Medulla oblongata (tissue), 1 donor: Measurements from ENCODE around the gene PI4KA.

Source experiments
- DNase-seq: peaks from one replicate; pipeline ENCODE4 v3.0.0-alpha.2; 2015; ENCODE audit errors: extremely low spot score

Gene PI4KA

GRCh38 chr22:20793748-20794649, 64.6 kb downstream of the PI4KA start:
- no peak for DNase-seq

DNA sequence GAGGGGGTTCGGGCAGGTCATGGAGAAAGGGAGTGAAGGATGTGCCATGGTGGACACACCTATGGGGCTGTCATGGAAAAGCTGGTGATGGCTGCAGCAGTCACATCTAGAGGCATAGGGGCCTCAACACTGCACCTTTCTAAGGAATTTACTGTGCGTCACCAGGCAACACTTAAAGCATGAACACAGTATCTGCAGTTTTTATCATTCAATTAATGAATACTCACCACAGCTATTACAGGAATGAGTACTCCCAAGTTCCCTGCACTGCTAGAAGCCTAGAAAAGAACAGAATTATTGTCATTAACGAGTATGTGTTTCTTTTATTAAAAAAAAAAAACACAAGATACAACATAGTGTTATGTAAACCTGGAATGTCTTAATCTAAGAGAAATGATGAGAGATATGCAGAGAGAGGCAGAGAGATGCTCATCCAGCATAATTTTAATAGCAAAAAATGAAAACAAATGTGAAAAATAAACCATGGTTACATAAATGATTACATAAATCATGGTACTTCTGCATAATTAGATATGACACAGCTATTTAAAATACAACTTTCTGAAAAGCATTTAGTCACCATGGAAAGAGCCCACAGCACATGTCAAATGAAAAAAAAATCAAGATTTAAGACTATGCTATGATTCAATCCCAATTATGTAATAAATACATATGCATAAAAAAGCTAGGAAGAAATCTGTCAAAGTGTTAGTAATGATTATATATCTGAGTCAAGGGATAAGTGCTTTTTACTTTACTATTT, 65.5 kb downstream of the PI4KA start:
- DNase-seq = no peak

DNA sequence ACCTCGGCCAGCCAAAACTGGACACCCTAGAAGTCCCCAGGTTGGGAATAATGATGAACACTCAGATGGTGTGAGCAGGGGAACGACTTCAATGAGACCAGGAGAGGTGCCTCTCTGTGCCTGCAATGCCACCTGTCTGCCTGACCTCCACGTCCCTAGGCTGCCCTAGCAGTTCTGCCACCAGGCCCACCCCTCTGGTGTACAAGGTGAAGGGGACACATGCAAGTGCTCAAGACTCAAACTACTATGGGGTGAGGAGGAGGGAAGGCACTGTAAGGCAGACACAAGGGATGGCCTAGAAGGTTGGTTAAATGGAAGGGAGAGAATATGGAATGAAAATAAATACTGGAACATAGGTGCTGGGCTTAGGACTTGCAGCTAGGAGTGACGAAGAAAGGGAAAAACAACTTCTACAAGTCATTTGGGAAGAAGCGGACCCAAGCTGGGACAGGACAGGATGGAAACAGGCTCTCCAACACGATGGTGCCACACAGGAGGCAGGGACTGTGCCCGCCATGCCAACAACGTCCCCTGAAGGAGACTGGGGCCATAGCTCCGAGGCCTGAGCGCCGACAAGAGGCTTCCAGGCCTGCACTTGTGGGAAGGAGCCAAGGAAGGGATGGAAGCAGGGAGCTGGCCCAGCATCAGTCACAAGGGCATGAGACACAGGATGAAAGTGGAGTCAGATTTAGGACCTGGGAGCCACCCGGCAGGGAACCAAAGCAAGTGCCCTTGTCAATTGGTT, 66.2 kb downstream of the PI4KA start:
- DNase-seq = no peak

GRCh38 chr22:20788627-20789344, 69.8 kb downstream of the PI4KA start:
- DNase-seq = no peak

GRCh38 chr22:20787746-20788626, 70.6 kb downstream of the PI4KA start:
- no peak for DNase-seq

DNA sequence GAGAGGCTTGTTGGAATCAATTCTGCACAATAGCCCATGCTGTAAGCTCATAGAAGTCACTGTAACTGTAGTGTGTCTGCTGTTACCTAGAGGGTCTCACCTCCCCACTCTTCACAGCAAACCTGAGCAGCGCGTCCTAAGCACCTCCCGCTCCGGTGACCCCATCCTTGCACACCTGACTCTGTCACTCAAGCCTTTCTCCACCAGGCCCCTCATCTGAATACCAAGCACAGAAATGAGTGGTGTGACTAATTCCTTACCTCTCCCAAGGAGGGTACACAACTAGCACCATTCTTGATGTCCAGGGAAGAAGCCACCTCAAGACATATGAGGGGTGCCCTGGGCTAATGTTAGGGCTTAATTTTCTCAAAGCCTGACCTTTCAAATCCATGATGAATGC, 71.4 kb downstream of the PI4KA start:
- no peak for DNase-seq

DNA sequence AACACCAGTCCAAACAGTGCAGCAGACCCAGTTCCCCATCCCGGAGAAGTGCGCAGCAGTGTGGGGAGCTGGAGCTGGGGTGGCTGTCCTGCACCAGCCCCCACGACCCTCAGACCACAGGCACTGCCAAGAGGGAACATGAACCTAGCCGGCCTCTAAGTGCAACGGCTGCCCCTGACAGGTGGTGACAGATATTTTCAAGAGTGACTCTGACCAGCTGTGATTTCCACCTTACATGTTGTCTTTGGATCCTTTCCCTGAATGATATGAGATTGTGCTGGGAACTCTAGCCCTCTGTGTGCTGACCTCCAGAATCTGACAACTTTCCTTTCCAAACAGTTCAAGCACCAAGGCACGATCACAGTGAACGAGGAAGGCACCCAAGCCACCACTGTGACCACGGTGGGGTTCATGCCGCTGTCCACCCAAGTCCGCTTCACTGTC, 72.1 kb downstream of the PI4KA start:
- no peak for DNase-seq

DNA sequence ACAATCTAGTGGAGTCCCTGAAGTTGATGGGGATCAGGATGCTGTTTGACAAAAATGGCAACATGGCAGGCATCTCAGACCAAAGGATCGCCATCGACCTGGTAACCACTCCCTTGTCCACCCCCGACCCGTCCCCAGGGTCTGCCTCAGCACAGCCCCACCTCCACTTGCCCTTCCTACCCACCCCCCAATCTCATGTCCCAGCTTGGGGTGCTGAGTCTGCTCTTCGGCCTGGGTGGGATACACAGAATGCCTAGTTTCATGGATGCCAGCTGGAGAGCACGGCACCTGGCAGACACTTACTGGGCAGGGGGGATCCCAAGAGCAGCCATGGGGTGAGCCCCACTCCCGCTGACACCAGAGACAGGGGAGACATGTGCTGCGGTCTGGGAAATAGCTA, 72.6 kb downstream of the PI4KA start:
- DNase-seq = no peak

DNA sequence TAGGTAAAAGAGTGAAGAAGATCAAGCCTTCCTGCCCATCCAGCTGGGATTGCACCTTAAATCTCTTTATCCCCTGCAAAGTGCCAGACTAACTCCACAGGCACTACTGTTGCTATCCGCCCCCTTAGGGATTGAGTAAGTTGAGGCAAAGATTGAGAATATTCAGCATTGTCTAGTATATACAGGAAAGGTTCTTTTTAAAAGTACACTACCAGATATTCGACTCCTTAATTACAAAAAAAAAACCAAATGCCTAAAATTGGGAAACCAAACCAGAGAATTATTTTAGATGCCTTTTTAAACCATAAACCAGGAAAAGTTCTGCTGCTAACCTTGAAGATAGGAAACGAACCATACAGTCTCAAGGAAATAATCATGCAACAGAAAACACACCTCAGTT, 73.2 kb downstream of the PI4KA start:
- DNase-seq = no peak

DNA sequence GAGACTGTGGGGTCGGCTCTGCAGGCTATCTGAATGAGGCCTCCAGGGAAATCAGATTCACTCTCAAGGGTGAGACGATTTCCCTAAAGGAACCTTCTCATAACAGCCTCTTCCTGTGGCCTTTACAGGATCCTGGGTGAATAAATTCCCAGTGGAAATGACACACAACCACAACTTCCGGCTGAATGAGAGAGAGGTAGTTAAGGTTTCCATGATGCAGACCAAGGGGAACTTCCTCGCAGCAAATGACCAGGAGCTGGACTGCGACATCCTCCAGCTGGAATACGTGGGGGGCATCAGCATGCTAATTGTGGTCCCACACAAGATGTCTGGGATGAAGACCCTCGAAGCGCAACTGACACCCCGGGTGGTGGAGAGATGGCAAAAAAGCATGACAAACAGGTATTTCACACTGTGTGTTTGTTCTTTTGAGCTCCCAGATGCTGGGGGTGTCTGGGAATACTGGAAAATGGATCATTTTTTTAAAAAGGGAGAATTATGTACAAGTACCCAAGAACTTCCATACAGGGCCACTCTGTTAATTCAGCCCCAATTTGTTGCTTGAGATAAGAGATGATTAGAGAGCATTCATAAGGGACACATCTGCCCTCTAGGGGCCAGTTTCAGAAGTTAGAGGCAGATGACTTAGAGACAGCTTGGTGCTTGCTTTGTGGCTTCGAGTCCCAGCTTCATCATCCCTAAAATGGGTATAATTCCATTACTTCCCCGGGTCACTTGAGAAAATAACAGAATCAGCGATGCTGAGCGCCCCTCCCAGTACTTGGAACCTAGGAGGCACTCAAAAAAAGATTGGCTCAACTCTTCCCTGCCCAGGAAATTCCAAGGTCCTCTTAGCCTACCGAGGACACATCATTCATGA, 74.5 kb downstream of the PI4KA start:
- peak; percentile 76 for DNase-seq

- DNase-seq = no peak
Measured at GRCh38 chr22:20783300-20783673, 75.3 kb downstream of the PI4KA start.

DNA sequence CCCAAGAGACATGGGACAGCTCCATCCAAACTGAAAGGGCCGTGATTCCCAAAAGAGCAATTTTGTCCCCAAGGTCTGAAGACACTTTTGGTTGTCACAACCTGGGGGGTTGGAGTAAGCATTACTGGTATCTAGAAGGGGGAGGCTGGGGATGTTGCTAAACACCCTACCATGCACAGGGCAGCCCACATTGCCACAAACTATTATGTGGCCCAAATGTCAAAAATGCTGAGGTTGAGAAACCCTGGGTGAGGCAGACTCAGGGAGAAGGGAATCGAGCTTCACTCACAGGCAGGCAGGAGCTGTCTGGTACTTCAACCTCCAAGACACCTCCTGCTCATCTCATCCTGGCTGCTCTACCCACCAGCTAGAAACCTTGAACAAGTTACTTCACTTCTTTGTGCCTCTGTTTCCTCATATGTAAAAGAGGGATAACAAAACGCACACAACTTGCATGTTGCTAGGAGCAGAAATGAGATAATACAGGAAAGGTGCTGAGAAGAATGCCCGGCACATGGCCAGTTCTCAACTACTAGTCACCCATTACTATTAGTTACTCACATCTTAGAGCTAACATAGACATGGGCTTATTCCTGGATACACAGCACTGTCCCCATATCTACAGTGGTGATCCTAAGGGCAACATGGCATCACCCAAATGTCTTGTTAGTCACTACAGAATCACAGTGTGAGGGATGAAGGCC, 75.9 kb downstream of the PI4KA start:
- DNase-seq = no peak

- DNase-seq = no peak
Measured at GRCh38 chr22:20782083-20782482, 76.5 kb downstream of the PI4KA start.

GRCh38 chr22:20781272-20781990, 77.2 kb downstream of the PI4KA start:
- DNase-seq = no peak

DNA sequence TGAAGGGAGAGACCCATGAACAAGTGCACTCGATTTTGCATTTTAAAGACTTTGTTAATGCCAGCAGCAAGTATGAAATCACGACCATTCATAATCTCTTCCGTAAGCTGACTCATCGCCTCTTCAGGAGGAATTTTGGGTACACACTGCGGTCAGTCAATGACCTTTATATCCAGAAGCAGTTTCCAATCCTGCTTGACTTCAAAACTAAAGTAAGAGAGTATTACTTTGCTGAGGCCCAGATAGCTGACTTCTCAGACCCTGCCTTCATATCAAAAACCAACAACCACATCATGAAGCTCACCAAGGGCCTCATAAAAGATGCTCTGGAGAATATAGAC, 78.8 kb downstream of the PI4KA start:
- no peak for DNase-seq

DNA sequence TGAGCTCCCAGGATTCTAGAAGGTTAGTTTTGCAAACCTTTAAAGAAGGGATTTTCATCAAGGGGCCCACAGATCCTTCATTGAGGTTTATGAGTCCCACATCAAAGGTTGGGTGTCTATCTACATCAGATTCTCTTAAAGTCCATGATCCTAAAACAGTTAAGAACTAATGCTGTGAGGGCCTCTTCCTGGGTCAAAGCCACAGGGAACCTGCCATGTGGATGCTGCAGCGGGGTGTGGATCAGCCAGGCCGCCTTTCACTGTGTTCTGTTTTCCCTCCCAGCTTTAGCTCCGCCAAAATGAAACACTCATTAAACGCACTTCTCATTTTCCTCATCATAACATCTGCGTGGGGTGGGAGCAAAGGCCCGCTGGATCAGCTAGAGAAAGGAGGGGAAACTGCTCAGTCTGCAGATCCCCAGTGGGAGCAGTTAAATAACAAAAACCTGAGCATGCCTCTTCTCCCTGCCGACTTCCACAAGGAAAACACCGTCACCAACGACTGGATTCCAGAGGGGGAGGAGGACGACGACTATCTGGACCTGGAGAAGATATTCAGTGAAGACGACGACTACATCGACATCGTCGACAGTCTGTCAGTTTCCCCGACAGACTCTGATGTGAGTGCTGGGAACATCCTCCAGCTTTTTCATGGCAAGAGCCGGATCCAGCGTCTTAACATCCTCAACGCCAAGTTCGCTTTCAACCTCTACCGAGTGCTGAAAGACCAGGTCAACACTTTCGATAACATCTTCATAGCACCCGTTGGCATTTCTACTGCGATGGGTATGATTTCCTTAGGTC, 79.4 kb downstream of the PI4KA start:
- DNase-seq = no peak

DNA sequence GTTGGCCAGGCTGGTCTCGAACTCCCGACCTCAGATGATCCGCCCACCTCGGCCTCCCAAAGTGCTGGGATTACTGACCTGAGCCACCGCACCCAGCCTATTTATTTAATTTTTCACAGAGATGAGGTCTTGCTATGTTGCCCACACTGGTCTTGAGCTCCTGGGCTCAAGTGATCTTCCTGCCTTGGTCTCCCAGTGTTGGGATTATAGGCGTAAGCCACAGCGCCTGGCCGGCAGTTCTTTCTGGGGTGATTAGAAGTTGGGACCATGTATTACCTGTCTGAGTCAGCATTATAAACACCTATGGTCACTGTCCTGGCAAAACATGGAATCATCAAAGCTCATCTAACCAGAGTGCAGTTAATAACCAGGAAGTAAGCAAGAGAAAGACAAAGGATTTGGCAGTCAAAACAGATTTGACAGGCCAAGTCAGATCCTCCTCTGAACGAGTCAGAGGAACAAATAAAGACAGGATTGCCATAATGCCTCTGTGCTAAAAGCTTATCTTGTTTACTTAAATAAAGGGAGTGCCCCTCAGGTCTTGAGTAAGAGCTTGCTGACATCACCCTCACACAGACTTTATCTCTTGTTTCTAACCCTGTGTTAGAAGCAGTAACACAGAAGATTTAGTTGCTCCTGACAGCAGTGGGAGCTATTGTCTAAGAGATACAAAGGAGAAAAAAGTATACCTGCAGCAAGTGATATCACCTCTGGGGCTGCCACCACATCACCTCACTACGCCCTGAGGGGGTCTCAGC, 81.0 kb downstream of the PI4KA start:
- DNase-seq = no peak
